Type B pancreatic cell (in vitro differentiated cells): ENCODE measurements around the gene PRKAG1. TPM values are rescaled to one million over a fixed set of nuclear protein-coding genes. Genes with fewer than 3 reads are reported as not detected.
A peak's percentile ranks its signal among the peaks of the same experiment; 100 is the strongest.

Source experiments
- DNase-seq: peaks from one replicate; pipeline ENCODE4 v3.0.0; 2021; ENCODE audit warnings: mixed read lengths; ENCODE audit not compliant: unreplicated experiment; ENCODE audit errors: extremely low spot score
- H3K27ac Mint-ChIP-seq: 2 replicates; pipeline ENCODE4 v1.8.0; 2021; ENCODE audit warnings: mild to moderate bottlenecking, mixed read lengths
- H3K27me3 Mint-ChIP-seq: 2 replicates; pipeline ENCODE4 v1.8.0; 2021; ENCODE audit warnings: mixed read lengths
- H3K36me3 Mint-ChIP-seq: 2 replicates; pipeline ENCODE4 v1.8.0; 2021; ENCODE audit warnings: mixed read lengths
- H3K4me1 Mint-ChIP-seq: one replicate; pipeline ENCODE4 v1.8.0; 2021; ENCODE audit warnings: mixed read lengths; ENCODE audit not compliant: unreplicated experiment
- H3K4me3 Mint-ChIP-seq: 2 replicates; pipeline ENCODE4 v1.8.0; 2021; ENCODE audit warnings: mild to moderate bottlenecking, mixed read lengths
- H3K9me3 Mint-ChIP-seq: 2 replicates; pipeline ENCODE4 v1.8.0; 2021; ENCODE audit warnings: mixed read lengths
- CTCF ChIP-seq: fragments of 200-600 bp; sonication (generic); conservative IDR thresholded peaks from 2 replicates; pipeline ENCODE4 v1.5.0; 2021; ENCODE audit warnings: antibody characterized with exemption, mild to moderate bottlenecking
- total RNA-seq: library from RNA; stranded (reverse); gene quantifications from 2 replicates; pipeline ENCODE4 v1.2.1, GENCODE V29; 2021; ENCODE audit warnings: low replicate concordance

Gene PRKAG1
- total RNA-seq, 1 donor from 2014 or later = 58.7 TPM

- Mint-ChIP-seq H3K9me3 (no peaks in the 10 kb centered on the region), H3K27me3 (no peaks in the 10 kb centered on the region), H3K36me3 (peaks cover 13% of the 10 kb centered on the region), H3K27ac (no peak overlapping the region), H3K4me3 (no peak overlapping the region), H3K4me1 (peaks cover 9% of the 10 kb centered on the region)
- DNase-seq = no peak
- no peak for TF ChIP-seq CTCF
These were observed 5.2 kb upstream of the PRKAG1 start for GRCh38 chr12:49023812-49024211.

GRCh38 chr12:49022558-49023178 is 4.1 kb upstream of the PRKAG1 start:
- peaks cover 13% of the 10 kb centered on the region for H3K36me3 Mint-ChIP-seq
- H3K4me1 Mint-ChIP-seq = peaks cover 14% of the 10 kb centered on the region

GRCh38 chr12:49021292-49021915 is 2.8 kb upstream of the PRKAG1 start:
- no peak for DNase-seq
- Mint-ChIP-seq H3K4me3 (no peak overlapping the region), H3K27me3 (no peaks in the 10 kb centered on the region), H3K36me3 (peaks cover 13% of the 10 kb centered on the region), H3K4me1 (peaks cover 22% of the 10 kb centered on the region), H3K27ac (no peak overlapping the region), H3K9me3 (no peaks in the 10 kb centered on the region)
- TF ChIP-seq CTCF = no peak

More at GRCh38 chr12:49022558-49023178, 4.1 kb upstream of the PRKAG1 start:
- Mint-ChIP-seq H3K4me3 (no peak overlapping the region), H3K9me3 (no peaks in the 10 kb centered on the region), H3K27ac (peak overlapping the region; percentile 11), H3K27me3 (no peaks in the 10 kb centered on the region)
- no peak for DNase-seq
- no peak for TF ChIP-seq CTCF

- no peak overlapping the region for H3K27ac Mint-ChIP-seq
- peaks cover 25% of the 10 kb centered on the region for H3K4me1 Mint-ChIP-seq
- H3K36me3 Mint-ChIP-seq = peaks cover 8% of the 10 kb centered on the region
- H3K9me3 Mint-ChIP-seq = no peaks in the 10 kb centered on the region
- no peak overlapping the region for H3K4me3 Mint-ChIP-seq
- no peak for DNase-seq
- no peak for TF ChIP-seq CTCF
- no peaks in the 10 kb centered on the region for H3K27me3 Mint-ChIP-seq
These were observed 1.9 kb upstream of the PRKAG1 start for GRCh38 chr12:49020441-49020840.

- no peaks in the 10 kb centered on the region for H3K27me3 Mint-ChIP-seq
- peak; percentile 52 for TF ChIP-seq CTCF
- H3K9me3 Mint-ChIP-seq = no peaks in the 10 kb centered on the region
- H3K27ac Mint-ChIP-seq = peak overlapping the region; percentile 98
- H3K4me1 Mint-ChIP-seq = peaks cover 30% of the 10 kb centered on the region
- peak overlapping the region; percentile 96 for H3K4me3 Mint-ChIP-seq
- H3K36me3 Mint-ChIP-seq = peaks cover 8% of the 10 kb centered on the region
- DNase-seq = no peak
These were observed 1.1 kb upstream of the PRKAG1 start for GRCh38 chr12:49019443-49020324.
